IPS-NIHi11 (cell line): Measurements from ENCODE around the gene SLC22A24.
"Not testable (repeated sequence)": the region's sequence is repeated elsewhere in the genome, so short reads cannot be mapped to it uniquely, and the experiment has no call there.

Experiments used
- DNase-seq: peaks from one replicate; pipeline ENCODE4 v3.0.0; 2012; ENCODE audit warnings: mixed read lengths, low spot score

SLC22A24 gene

GRCh38 chr11:63144121-63144520 is at the start of gene SLC22A24:
TSS of gene SLC22A24 (minus strand) at chr11:63144221. CDS start at chr11:63143779, 442 bp downstream.
- DNase-seq = no peak

- no peak for DNase-seq
These were observed 36.5 kb upstream of the SLC22A24 start for GRCh38 chr11:63180536-63180935.

DNA sequence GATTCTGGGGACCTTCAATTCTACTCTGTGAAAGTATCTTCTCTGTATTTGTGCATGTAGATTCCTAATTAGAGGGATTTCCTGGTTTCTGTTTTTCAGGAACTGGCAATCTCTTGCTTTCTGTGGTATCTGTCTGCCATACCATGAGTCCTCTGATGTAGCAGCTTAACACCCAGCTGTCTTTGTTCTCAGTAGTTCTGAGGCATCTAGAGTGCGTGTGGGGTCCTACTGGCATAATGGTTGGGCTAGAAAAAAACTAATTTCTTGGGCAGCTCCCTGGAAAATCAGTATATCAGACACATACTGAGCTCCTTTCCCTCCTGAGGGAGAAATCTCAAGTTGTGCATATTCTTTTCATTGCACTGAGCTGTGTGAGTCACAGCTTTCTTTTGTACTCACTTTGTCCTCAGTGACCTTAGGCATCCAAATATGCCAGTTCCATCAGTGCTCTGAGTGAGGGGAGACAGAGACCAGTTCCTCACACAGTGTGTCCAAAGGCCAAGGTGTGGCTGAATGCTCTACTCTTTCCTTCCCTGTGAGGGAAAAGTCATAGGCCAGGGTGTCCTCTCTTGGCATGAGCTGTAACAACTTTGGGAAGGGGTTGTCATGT is 35.5 kb upstream of the SLC22A24 start:
- DNase-seq = no peak

GRCh38 chr11:63177872-63178271 is 33.9 kb upstream of the SLC22A24 start:
- DNase-seq = no peak

DNA sequence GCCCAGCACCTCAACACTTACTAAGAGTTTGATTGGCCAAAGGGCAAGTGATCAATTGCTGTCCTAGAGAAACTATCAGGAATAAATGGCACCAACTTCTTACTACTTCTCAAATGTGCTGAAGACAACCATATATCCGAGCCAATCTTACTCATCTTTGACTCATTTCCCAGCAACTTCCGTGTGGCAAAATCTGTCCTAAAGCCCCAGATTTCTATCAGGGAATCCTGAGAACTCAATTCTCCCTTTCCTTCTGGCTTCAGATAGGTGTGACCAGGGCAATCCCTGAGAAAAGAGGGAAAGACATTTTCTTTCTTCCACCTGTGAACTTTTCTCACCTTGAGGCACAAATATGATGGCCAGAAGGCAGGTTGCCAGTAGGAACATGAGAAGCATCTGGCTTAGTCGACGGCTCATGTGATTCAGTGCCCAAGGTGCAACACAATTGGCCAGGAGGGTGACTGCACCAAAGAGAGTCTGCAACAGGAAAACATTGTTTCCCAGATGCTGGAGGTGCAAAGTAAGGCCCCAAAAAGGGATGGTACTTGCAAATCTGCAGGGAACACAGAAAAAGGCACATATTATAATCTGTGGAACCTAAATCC is 21.8 kb upstream of the SLC22A24 start:
- no peak for DNase-seq

DNA sequence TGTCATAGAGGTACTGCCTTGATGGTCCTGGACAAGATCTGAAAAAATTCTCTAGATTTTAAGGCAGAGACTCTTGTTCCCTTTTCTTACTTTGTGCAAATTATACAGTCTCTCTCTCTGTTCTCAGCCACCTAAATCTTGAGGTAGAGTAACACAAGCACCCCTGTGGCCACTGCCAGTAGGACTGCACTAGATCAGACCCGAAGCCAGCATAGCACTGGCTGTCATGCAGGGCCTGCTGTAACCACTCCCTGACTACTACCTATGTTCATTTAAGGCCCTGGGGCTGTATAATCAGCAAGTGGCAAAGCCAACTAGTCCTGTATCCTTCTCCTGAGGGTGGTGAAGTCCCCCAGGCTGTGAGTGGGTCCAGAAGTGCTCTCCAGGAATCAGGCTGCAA is 11.8 kb upstream of the SLC22A24 start:
- DNase-seq = no peak

- no peak for DNase-seq
These were observed 2.6 kb upstream of the SLC22A24 start for GRCh38 chr11:63146581-63146980.

DNA sequence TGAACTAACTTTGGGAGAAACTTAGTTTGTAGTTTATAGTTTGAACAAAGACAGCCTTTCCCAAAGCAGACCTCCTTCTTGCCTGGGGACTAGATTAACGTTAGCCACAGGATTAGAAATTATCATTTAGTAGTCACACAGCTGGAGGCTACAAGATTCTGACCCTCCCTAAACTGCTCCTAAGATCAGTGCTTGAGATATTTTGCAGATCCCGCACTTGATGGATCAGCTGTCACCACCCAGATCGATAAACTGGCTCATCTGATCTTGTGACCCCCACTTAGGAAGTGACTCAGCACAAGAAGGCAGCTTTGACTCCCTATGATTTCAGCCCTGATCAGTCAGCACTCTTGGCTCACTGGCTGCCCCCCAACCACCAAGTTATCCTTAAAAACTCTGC is 1.6 kb downstream of the SLC22A24 start:
- no peak for DNase-seq

GRCh38 chr11:63132985-63133775 is 10.8 kb downstream of the SLC22A24 start:
- DNase-seq = no peak

DNA sequence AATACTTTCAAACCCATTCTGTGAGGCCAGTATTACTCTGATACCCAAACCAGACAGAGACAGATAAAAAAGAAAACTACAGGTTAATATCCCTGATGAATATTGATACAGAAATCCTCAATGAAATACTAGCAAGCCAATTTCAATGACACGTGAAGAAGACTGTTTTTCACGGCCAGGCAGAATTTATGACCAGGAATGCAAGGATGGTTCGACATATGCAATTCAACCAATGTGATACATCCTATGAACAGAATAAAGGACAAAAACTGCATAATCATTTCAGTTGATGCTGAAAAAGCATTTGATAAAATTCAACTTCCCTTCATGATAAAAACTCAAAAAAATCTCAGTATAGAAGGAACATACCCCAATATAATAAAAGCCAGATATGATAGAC is 44.5 kb downstream of the SLC22A24 start:
- no peak for DNase-seq

GRCh38 chr11:63080682-63081081 is 63.3 kb downstream of the SLC22A24 start:
- no peak for DNase-seq

- not testable (repeated sequence) for DNase-seq
These were observed 97.8 kb downstream of the SLC22A24 start for GRCh38 chr11:63046203-63046602.

- DNase-seq = no peak
These were observed 101.4 kb downstream of the SLC22A24 start for GRCh38 chr11:63042596-63042995.

- peak; percentile 1 for DNase-seq
These were observed 111.6 kb downstream of the SLC22A24 start for GRCh38 chr11:63032457-63032856.
